ENCODE measurements around the gene ARID5B.

GRCh38 chr10:61941202-61941681 is 39.7 kb downstream of the ARID5B start:
- TF ChIP-seq RAD21 (conservative IDR thresholded peaks at IDR 0.05): no peak
- TF ChIP-seq SMC3 (conservative IDR thresholded peaks at IDR 0.05; ENCODE audit: poor library complexity): no peak
- no peak for TF ChIP-seq POLR2AphosphoS5 (IDR thresholded peaks at IDR 0.05)

Data from neural cell (in vitro differentiated cells).